ENCODE measurements around the gene TSEN54.

TSEN54 gene

DNA sequence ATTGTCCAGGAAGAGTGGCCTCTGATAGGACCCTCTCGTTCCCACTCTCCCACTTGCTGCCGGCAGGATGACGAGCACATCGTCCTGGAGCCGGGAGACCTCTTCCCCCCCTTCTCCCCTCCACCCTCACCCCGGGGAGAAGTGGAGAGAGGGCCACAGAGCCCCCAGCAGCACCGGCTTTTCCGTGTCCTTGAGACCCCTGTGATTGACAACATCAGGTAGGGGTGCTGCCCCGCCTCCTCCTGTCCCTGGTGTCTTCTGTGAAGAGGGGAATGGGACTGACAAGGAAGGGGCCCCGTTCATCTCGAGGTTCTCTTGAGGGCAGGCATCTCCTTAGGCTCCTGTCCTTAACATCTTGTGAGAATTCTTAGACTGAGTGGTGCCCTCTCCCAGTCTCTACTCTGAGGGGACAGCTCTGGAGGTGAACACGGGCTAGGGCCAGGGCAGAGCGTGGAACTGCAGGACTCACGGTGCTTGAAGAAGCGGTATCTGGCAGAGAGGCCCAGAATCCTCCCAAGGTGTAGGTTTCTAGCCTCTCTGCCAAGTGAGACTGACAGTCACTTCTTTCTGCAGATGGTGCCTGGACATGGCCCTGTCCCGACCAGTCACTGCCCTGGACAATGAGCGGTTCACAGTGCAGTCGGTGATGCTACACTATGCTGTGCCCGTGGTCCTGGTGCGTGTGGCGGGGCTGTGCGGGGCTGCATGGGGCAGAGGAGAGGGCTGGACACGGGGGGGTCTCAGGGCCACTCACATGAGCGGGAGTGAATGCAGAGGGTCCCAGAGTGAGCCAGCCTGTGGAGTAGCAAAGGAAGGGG is 27.4 kb upstream of the TSEN54 start:
- DNase-seq = no peak

DNA sequence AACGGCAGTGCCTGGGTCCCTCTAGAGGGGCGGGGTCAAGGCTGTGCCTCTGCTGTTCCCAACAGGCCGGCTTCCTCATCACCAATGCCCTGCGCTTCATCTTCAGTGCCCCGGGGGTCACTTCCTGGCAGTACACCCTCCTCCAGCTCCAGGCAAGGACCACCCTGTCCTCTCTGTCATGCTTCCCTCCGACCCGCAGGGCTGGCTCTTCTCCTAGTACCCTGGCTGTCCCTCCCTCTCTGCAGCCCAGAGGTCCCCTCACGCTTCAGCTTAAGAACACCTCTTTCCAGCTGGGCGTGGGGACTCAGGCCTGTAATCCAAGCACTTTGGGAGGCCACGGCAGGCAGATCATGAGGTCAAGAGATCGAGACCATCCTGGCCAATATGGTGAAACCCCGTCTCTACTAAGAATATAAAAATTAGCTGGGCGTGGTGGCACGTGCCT is 26.8 kb upstream of the TSEN54 start:
- no peak for DNase-seq

DNA sequence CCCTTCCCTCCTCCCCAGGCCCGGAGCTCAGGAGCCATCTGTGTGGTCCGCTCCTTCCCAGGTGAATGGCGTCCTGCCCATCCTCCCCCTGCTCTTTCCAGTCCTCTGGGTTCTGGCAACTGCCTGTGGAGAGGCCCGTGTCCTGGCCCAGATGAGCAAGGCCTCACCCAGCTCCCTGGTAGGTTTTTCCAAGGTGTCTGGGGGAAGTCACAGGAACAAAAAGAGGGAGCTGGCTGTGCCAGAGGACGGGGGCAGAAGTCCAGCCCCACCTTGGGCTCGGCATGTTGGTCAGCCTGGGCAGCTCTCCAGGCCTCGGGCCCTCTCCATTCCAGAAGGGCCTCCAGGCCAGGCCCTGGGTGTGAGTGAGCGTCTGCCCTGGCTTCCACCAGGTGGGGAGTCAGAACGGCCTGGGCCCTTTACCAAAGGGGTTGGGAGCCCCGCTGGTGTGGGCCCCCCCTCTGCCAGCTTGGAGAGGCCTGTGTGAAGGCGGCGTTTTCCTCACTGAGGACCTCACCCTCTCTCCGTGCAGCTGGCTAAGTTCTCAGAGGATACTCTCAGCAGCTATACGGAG is 26.1 kb upstream of the TSEN54 start:
- DNase-seq = no peak

DNA sequence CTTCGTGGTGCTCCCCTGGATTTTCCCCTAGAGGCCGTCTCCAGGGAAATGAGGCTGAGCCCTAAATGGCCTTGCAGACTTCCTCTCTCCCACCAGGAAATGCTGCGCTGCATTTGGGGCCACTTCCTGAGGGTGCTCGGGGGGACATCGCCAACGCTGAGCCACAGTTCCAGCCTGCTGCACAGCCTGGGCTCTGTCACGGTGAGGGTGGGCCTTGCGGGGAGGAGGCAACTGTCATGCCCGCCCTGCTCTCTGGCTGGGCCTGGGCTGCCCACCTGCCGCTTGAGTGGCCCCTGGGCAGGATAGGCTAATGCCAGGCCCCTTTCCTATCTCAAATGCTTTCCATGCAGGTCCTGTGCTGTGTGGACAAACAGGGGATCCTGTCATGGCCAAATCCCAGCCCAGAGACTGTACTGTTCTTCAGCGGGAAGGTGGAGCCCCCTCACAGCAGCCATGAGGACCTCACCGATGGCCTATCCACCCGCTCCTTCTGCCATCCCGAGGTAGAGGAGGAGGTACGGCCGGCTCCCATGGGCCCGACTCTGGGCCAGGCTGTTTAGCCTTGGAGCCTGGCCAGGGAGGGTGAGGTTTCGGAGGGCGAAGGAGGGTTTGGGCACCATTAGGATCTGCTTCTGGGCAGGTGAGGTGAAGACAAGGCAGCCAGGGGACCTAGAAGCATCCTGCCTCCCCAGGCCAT is 25.2 kb upstream of the TSEN54 start:
- no peak for DNase-seq

GRCh38 chr17:75491680-75492079 is 24.6 kb upstream of the TSEN54 start:
- no peak for DNase-seq

GRCh38 chr17:75492555-75493168 is 23.7 kb upstream of the TSEN54 start:
- DNase-seq = no peak

- DNase-seq = no peak
Observed at GRCh38 chr17:75493476-75494129, 22.7 kb upstream of the TSEN54 start.

DNA sequence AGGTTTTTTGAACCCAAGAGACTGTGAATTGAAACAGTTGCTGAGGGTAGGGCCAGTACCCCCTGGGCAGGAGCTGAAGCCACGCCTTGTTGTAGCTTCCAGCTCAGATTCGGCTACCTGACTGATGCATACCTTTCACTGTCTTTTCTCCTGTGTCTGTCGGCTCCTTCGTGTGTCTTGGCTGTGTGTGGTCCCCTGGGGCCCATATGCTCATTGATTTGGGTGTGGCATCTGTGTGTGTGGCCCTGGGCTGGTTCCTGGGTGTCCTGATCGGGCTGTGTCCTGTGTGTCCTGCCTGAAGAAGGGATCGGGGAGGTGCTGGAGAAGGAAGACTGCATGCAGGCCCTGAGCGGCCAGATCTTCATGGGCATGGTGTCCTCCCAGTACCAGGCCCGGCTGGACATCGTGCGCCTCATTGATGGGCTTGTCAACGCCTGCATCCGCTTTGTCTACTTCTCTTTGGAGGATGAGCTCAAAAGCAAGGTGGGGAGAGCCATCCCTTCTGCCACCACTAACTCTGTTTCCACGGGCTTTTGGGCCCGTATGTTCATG is 21.9 kb upstream of the TSEN54 start:
- no peak for DNase-seq

DNA sequence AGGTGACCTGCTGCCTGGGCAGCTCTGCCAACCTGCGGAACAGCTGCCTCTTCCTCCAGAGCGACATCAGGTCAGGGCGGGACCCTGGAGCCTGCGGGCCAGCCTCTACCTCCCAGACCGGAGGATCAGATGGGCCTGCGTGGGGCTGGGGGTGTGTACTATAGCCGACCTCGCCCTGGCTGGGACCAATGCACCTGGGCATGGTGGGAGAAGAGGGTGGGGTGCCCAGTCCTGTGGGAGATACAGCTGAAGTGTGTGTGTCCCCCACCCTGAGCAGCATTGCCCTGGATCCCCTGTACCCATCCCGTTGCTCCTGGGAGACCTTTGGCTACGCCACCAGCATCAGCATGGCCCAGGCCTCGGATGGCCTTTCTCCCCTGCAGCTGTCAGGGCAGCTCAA is 20.3 kb upstream of the TSEN54 start:
- no peak for DNase-seq

GRCh38 chr17:75498039-75498725 is 18.1 kb upstream of the TSEN54 start:
- no peak for DNase-seq

DNA sequence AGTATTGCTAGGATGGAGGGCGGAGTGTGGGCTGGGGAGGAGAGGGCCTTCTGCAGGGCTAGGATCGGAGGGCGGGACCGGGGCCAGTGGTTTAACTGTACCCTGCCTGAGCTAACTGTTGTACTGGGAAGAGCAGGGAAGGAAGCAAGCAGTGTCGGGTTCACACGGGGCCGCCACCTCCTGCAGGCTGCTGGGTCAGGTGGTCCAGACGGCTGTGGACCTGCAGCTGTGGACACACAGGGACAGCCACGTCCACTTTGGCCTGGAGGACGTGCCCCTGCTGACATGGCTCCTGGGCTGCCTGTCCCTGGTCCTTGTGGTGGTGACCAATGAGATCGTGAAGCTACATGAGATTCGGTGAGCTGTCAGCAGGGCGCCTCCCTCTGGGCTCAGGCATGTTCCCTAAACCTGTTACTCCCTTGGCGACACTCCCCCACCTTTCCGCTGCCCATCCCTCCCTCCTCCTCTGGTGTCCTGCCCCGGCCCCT is 17.6 kb upstream of the TSEN54 start:
- DNase-seq = no peak

GRCh38 chr17:75499313-75500022 is 16.9 kb upstream of the TSEN54 start:
- DNase-seq = no peak

DNA sequence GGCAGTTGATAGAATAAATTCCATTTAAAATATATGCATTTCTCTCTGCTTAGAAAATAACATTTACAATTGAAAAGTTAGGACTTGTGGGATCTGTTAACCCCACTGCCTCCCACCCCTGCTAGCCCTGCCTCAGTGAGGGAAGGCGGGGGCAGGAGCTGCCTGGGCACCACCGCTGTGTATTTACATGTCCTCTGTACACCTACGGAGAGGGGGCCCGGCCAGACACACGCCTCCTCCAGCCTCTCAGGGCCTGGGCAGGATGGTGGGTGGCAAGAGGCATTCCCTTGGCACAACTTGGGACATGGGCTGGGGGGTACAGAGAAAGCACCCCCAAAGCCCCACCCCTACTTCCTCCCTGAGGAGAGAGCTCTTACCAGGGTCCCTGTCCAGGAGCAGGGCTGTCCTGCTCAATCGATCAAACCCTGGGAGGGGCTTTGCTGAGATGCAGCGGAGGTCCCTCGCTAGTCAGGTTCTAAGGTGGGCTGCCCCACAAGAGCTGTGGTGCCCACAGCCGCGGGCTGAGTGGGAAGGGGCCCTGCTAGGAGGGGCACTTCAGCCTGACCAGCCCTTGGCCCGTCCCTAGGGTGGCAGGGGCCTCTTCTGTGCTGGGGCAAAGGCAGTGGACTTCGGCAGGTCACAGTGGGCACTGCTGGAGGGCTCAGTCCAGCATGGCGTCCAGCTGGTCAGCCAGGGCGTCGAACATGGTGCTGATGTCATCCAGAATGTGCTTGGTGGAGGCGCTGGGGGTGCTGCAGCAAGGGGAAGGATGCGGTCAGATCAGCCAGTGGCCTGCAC is 15.7 kb upstream of the TSEN54 start:
- no peak for DNase-seq

DNA sequence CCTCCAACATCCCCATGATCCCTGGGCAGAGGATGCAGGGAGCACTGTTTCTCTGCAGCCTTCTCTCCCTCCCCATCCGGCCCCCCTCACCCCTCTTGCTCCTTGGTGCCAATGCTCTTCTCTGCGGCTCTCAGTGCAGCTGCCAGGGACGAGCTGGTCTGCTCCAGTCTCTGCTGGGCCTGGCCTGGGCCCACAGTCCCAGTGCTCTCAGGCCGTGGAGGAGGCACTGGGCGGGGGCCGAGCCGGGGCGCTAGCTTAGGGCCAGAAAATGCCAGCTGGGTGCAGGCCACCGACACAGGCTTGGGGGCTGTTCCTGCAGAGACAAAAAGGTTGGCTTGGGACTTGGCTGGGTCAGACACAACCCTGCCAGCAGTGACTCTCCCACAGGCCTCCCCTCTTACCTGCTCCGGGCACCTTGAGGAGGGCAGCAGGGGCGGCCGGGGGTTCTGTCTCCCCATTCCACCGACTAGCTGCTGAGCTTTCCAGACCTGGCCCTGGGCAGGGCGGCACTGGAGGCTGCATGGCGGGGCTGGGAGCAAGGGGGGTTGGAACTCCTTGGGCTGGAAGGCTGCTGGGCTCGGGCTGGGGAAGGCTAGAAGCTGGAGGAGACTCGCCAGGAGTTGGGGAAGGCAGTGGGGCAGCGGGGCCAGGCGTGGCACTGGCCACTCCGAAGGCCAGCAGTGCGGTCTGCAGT is 14.8 kb upstream of the TSEN54 start:
- no peak for DNase-seq

DNA sequence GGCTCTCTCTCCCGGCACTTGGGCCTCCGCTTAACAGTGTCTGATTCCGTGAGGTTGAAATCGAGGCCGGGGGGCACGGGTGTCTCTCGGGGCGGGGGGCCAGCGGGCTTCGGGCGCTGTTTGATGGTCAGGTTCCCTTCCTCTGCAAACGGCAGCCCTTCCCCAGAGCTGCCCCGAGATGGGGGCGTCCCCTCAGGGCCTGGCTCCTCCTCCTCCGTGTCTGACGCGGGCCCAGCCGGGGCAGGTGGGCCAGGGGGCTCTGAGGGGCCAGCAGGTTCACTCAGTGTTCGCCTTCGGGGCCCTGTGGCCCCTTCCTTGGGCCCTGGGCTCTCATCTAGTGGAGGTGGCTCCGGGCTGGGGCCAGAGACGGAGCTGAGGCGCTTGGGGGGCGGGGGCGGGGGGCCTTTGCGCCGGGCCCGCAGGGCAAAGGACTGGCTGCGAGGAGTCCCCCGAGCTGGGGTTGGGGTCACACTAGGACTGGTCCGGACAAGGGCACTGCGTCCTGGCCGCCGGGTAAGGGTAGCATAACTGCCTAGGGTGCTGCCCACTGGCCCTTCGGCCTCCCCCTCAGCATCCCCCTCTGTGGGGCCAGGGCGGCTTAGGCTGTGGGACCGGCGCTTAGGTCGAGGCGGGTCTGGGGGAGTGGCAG is 14.1 kb upstream of the TSEN54 start:
- no peak for DNase-seq

DNA sequence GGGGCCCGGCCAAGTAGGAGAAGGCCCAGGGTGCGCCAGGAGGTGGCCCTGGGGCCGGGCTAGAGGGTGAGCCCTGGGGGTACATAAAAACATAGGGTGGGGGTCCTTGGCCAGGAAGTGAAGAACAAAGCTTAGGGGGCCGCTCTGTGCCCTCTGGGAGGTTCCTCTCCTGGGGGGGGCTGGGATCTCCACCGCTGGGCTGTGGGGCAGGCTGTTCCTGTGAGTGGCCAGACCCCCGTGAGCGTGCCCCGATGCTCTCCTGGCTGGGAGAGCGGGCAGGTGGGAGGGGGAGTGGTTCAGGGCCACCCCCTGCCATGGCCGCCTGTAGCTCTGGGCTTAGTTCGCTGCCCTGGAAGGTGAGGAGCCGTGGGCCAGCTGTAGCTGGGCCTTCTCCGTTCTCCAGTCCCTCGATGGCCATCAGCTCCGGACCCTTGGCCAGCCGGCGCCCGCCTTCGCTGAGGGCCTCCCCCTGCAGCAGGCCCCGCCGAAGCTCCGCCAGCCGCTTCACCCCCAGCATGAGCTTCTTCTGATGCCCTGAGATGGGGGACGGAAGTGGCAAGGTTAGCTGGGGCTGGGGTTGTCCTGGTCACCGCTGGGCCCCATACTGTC is 13.5 kb upstream of the TSEN54 start:
- DNase-seq = no peak

DNA sequence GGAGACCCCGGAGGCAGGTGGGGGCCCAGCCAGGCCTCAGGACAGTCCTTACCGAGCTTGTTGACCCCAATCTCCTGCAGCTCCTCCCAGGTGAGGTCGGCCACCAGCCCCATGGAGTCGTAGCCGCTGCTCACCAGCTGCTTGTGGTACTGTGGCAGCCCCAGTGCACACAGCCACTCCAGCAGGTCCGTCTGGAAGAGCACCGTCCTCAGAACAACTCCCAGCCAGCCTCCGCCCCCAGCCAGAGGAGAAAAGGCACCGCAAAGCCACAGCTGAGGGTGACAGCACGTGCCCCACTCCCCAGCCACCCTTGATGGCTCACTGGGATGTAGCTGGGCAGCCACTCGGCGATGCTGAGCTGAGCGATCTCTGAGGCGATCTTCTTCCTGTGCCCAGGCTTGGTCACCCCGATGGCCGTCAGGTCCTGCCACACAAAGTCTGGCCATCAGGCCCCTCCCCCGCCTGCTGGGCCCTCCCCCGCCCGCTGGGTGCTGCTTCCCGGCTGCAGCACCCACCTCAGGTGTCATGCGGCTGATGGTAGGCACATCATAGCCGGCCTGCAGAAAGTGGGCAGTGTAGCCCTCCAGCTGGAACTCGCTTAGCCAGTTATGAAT is 12.9 kb upstream of the TSEN54 start:
- DNase-seq = no peak

GRCh38 chr17:75503976-75504346 is 12.4 kb upstream of the TSEN54 start:
- DNase-seq = no peak
